Endodermal cell (in vitro differentiated cells): ENCODE data around the gene VSIG2. TPM values are rescaled to one million over a fixed set of nuclear protein-coding genes. Genes with fewer than 3 reads are reported as not detected.

Source experiments
- DNase-seq: peaks from one replicate; pipeline ENCODE4 v3.0.0-alpha.2; 2017
- H3K27ac ChIP-seq: 2 replicates; pipeline ENCODE4 v1.5.1; 2013; ENCODE audit warnings: mild to moderate bottlenecking, low read depth, low read length, moderate library complexity
- H3K27me3 ChIP-seq: 2 replicates; pipeline ENCODE4 v1.6.1; 2013; ENCODE audit warnings: mild to moderate bottlenecking, low read length, moderate library complexity; ENCODE audit not compliant: insufficient read depth, control insufficient read depth, poor library complexity, severe bottlenecking
- H3K36me3 ChIP-seq: 2 replicates; pipeline ENCODE4 v1.7.0; 2013; ENCODE audit warnings: mild to moderate bottlenecking, low read length, moderate library complexity; ENCODE audit not compliant: control insufficient read depth, insufficient read depth
- H3K4me1 ChIP-seq: one replicate; pipeline ENCODE4 v1.7.0; 2013; ENCODE audit warnings: low read length; ENCODE audit not compliant: control insufficient read depth, insufficient read depth
- H3K4me3 ChIP-seq: 2 replicates; pipeline ENCODE4 v1.5.1; 2013; ENCODE audit warnings: mild to moderate bottlenecking, low read length, moderate library complexity
- H3K9ac ChIP-seq: 2 replicates; pipeline ENCODE4 v1.6.1; 2013; ENCODE audit warnings: mild to moderate bottlenecking, low read length, moderate library complexity; ENCODE audit not compliant: poor library complexity, severe bottlenecking; ENCODE audit errors: extremely low read depth
- H3K9me3 ChIP-seq: 2 replicates; pipeline ENCODE4 v1.6.1; 2013; ENCODE audit warnings: mild to moderate bottlenecking, low read length, moderate library complexity; ENCODE audit not compliant: control insufficient read depth
- H3K27ac Mint-ChIP-seq: 2 replicates; pipeline ENCODE4 v1.8.0; 2020; ENCODE audit warnings: mixed read lengths
- H3K27me3 Mint-ChIP-seq: 2 replicates; pipeline ENCODE4 v1.8.0; 2021; ENCODE audit warnings: mild to moderate bottlenecking, mixed read lengths; ENCODE audit not compliant: insufficient read depth
- H3K36me3 Mint-ChIP-seq: 2 replicates; pipeline ENCODE4 v1.8.0; 2020; ENCODE audit warnings: low read depth, mixed read lengths
- H3K4me1 Mint-ChIP-seq: 2 replicates; pipeline ENCODE4 v1.8.0; 2020; ENCODE audit warnings: mixed read lengths
- H3K4me3 Mint-ChIP-seq: 2 replicates; pipeline ENCODE4 v1.8.0; 2020; ENCODE audit warnings: mild to moderate bottlenecking, moderate library complexity, mixed read lengths
- H3K9me3 Mint-ChIP-seq: 2 replicates; pipeline ENCODE4 v1.8.0; 2020; ENCODE audit warnings: mild to moderate bottlenecking, mixed read lengths
- WGBS, 2 experiments: methylation state at CpG; one replicate each; pipeline versions ENCODE4 v1.1.5 to v1.1.7; 2013; ENCODE audit warnings: missing lambda C conversion rate in 2 of 2, mixed read lengths in 1 of 2; ENCODE audit not compliant: insufficient coverage in 1 of 2, insufficient read length in 1 of 2; 5-methylcytosine and 5-hydroxymethylcytosine counted together
- total RNA-seq, 2 donors: library from RNA; stranded (reverse); fragmentation: NEBNext Ultra II Directional in 1 of 2; extraction: Animal tissue kit (Norgen Biotek cat#: 25700) in 1 of 2; gene quantifications; 2 replicates in 1 of 2; 3 replicates in 1 of 2; pipeline ENCODE4 v1.2.1, GENCODE V29; 2021
- TF ChIP-seq, protein P1 (sequence below): fragments of 200-600 bp; sonication (generic); conservative IDR thresholded peaks from 2 replicates; pipeline ENCODE4 v1.5.0; 2021; ENCODE audit warnings: antibody characterized with exemption, mild to moderate bottlenecking

Gene VSIG2
- total RNA-seq, 2 donors from 2014 or later = 1.1 to 3.4 TPM

DNA sequence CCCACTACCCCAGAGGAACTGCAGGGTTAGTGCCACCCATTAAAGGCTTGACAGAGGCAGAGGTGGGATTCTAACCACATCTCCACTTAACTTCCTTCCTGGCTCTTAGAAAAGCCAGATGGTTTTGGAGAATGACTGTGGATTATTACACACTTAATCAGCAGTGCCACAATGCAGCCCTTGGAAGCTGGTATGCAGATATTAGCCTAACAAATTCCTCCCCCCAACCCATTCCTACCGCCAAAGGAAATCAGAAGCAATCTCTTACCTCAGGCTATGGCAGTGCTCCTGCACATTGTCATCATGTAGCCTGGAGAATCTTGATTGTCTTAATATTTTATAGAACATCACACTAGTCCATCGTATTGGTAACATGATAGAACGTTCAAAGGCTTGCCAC is 35.5 kb downstream of the VSIG2 start:
- TF ChIP-seq, protein P1, sequence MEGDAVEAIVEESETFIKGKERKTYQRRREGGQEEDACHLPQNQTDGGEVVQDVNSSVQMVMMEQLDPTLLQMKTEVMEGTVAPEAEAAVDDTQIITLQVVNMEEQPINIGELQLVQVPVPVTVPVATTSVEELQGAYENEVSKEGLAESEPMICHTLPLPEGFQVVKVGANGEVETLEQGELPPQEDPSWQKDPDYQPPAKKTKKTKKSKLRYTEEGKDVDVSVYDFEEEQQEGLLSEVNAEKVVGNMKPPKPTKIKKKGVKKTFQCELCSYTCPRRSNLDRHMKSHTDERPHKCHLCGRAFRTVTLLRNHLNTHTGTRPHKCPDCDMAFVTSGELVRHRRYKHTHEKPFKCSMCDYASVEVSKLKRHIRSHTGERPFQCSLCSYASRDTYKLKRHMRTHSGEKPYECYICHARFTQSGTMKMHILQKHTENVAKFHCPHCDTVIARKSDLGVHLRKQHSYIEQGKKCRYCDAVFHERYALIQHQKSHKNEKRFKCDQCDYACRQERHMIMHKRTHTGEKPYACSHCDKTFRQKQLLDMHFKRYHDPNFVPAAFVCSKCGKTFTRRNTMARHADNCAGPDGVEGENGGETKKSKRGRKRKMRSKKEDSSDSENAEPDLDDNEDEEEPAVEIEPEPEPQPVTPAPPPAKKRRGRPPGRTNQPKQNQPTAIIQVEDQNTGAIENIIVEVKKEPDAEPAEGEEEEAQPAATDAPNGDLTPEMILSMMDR = no peak
- Mint-ChIP-seq H3K36me3 (no peaks in the 10 kb centered on the region), H3K4me1 (peaks cover 34% of the 10 kb centered on the region), H3K27ac (no peak overlapping the region), H3K27me3 (peaks cover 86% of the 10 kb centered on the region), H3K4me3 (no peak overlapping the region), H3K9me3 (no peaks in the 10 kb centered on the region)
- no peaks in the 10 kb centered on the region for H3K36me3 ChIP-seq
- H3K9ac ChIP-seq = no peak overlapping the region
- WGBS, 2 experiments = 72% methylated on average over 3 of the region's 3 CpGs; no CpG with 5 or more reads in 1 of the 2 experiments
- DNase-seq = no peak
- H3K4me1 ChIP-seq = peaks cover 11% of the 10 kb centered on the region
- no peak overlapping the region for H3K4me3 ChIP-seq
- peaks cover 69% of the 10 kb centered on the region for H3K27me3 ChIP-seq
- H3K27ac ChIP-seq = no peak overlapping the region
- H3K9me3 ChIP-seq = no peaks in the 10 kb centered on the region

DNA sequence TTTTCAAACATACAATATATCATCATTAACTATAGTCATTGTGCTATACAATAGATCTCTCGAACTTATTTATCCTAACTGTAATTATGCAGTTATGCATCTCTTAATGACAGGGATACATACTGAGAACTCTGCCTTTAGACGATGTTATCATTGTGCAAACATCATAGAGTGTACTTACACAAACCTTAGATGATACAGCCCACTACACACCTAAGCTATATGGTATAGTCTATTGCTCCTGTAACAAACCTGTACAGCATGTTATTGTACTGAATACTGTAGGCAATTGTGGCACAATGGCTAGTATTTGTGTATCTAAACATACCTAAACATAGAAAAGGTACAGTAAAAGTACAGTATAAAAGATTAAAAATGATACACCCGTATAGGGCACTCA is 39.7 kb downstream of the VSIG2 start:
- no peak for DNase-seq
- H3K4me1 Mint-ChIP-seq = peaks cover 1% of the 10 kb centered on the region
- no peak overlapping the region for H3K27ac Mint-ChIP-seq
- H3K4me3 ChIP-seq = no peak overlapping the region
- no peak overlapping the region for H3K27ac ChIP-seq
- TF ChIP-seq, protein P1 = no peak
- peaks cover 55% of the 10 kb centered on the region for H3K27me3 Mint-ChIP-seq
- H3K27me3 ChIP-seq = peaks cover 29% of the 10 kb centered on the region
- no peaks in the 10 kb centered on the region for H3K36me3 ChIP-seq
- no peak overlapping the region for H3K4me3 Mint-ChIP-seq
- WGBS, 2 experiments = 92 to 93% methylated on average over 2 of the region's 3 CpGs
- H3K9me3 ChIP-seq = no peaks in the 10 kb centered on the region
- H3K36me3 Mint-ChIP-seq = no peaks in the 10 kb centered on the region
- no peak overlapping the region for H3K9ac ChIP-seq
- no peaks in the 10 kb centered on the region for H3K4me1 ChIP-seq
- peaks cover 3% of the 10 kb centered on the region for H3K9me3 Mint-ChIP-seq

DNA sequence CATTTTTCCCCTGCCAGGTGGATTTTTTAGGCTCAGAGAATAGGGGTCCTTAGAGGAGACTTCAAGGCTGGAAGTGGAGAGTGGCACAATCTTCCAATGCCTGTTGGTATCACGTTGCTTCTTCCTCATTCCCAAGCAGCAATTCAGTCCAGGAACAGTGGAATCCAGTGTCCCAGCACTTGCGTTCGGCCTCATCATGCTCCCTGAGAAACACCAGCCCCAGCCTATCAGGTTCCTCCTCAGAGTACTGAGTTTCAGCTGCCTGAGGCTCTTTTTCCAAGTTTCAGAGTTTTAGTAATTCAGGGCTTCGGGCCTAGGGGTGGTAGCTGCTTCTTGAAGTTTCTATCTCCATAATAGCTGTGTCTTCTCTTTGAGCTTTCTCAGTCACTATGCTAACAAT is 44.2 kb downstream of the VSIG2 start:
- Mint-ChIP-seq H3K4me1 (peaks cover 4% of the 10 kb centered on the region), H3K9me3 (peaks cover 3% of the 10 kb centered on the region), H3K27me3 (peaks cover 18% of the 10 kb centered on the region), H3K4me3 (no peak overlapping the region), H3K36me3 (no peaks in the 10 kb centered on the region), H3K27ac (no peak overlapping the region)
- WGBS, 2 experiments = 89 to 95% methylated on average over 3 to 4 of the region's 4 CpGs
- peaks cover 5% of the 10 kb centered on the region for H3K27me3 ChIP-seq
- H3K9ac ChIP-seq = no peak overlapping the region
- DNase-seq = no peak
- H3K4me3 ChIP-seq = no peak overlapping the region
- TF ChIP-seq, protein P1 = no peak
- H3K4me1 ChIP-seq = no peaks in the 10 kb centered on the region
- H3K36me3 ChIP-seq = no peaks in the 10 kb centered on the region
- peaks cover 7% of the 10 kb centered on the region for H3K9me3 ChIP-seq
- H3K27ac ChIP-seq = no peak overlapping the region
